K562 (cell line): Measurements from ENCODE around the gene PFDN2. TPM values are rescaled to one million over a fixed set of nuclear protein-coding genes. Genes with fewer than 3 reads are reported as not detected.

Experiments used
- ARID4B ChIP-seq: sonication (generic); formaldehyde crosslinking; IDR thresholded peaks from 2 replicates; pipeline ENCODE4 v1.8.0; 2022; ENCODE audit warnings: mild to moderate bottlenecking, missing genetic modification reagents
- BRD4 ChIP-seq: fragments of 200-600 bp; sonication (generic); IDR thresholded peaks from 2 replicates; pipeline ENCODE4 v1.6.1; 2017; ENCODE audit warnings: inconsistent platforms
- CHD4 ChIP-seq: fragments of 200-600 bp; sonication (generic); IDR thresholded peaks from 3 replicates; pipeline ENCODE4 v1.6.1; 2012; ENCODE audit warnings: low read depth, mild to moderate bottlenecking, mixed read lengths, low read length, inconsistent platforms; ENCODE audit not compliant: insufficient read depth, insufficient replicate concordance, poor library complexity, severe bottlenecking
- DEAF1 ChIP-seq: fragments of 450-650 bp; formaldehyde crosslinking; IDR thresholded peaks from 2 replicates; pipeline ENCODE4 v1.4.0; 2020; ENCODE audit warnings: mild to moderate bottlenecking, moderate library complexity
- E2F3 ChIP-seq: fragments of 250-450 bp; sonication (Bioruptor Pico); IDR thresholded peaks from 2 replicates; pipeline ENCODE4 v1.4.0; 2020; ENCODE audit warnings: mild to moderate bottlenecking
- GTF2F1 ChIP-seq: IDR thresholded peaks from 2 replicates; pipeline ENCODE4 v1.6.1; 2011; ENCODE audit warnings: low read depth, low read length, improper control_type of control experiment
- HCFC1 ChIP-seq: IDR thresholded peaks from 2 replicates; pipeline ENCODE4 v1.6.1; 2012; ENCODE audit warnings: low read depth, low read length, improper control_type of control experiment
- HES1 ChIP-seq: fragments of 450-650 bp; IDR thresholded peaks from 2 replicates; pipeline ENCODE4 v1.6.1; 2016; ENCODE audit warnings: low read depth, mild to moderate bottlenecking, moderate library complexity
- HMGXB4 ChIP-seq: sonication (generic); formaldehyde crosslinking; IDR thresholded peaks from 2 replicates; pipeline ENCODE4 v1.8.1; 2023; ENCODE audit warnings: mild to moderate bottlenecking, missing genetic modification reagents
- HNRNPLL ChIP-seq: fragments of 200-400 bp; formaldehyde crosslinking; IDR thresholded peaks from 2 replicates; pipeline ENCODE4 v1.6.1; 2017; ENCODE audit warnings: low read length, low read depth, mild to moderate bottlenecking; ENCODE audit not compliant: poor library complexity, severe bottlenecking
- MIER1 ChIP-seq: fragments of 450-650 bp; IDR thresholded peaks from 2 replicates; pipeline ENCODE4 v1.6.1; 2016; ENCODE audit warnings: antibody characterized with exemption, mild to moderate bottlenecking, low read depth
- NUFIP1 ChIP-seq: fragments of 450-650 bp; IDR thresholded peaks from 2 replicates; pipeline ENCODE4 v1.6.1; 2018; ENCODE audit not compliant: partially characterized antibody
- POLR2H ChIP-seq: IDR thresholded peaks from 2 replicates; pipeline ENCODE4 v1.6.1; 2016; ENCODE audit warnings: missing genetic modification characterization, low read depth, mild to moderate bottlenecking, control low read depth, missing compliant biosample characterization, moderate library complexity
- SMAD4 ChIP-seq: fragments of 250-450 bp; sonication (Bioruptor Pico); conservative IDR thresholded peaks from 2 replicates; pipeline ENCODE4 v1.8.0; 2021; ENCODE audit warnings: inconsistent platforms, mild to moderate bottlenecking, moderate library complexity
- STAT5B ChIP-seq: fragments of 250-450 bp; sonication (Bioruptor Pico); IDR thresholded peaks from 2 replicates; pipeline ENCODE4 v1.8.0; 2021; ENCODE audit warnings: mild to moderate bottlenecking, inconsistent platforms
- TAF9B ChIP-seq: fragments of 450-650 bp; IDR thresholded peaks from 2 replicates; pipeline ENCODE4 v1.6.1; 2018; ENCODE audit warnings: mild to moderate bottlenecking; ENCODE audit not compliant: partially characterized antibody
- TGIF2 ChIP-seq: sonication (generic); formaldehyde crosslinking; IDR thresholded peaks from 2 replicates; pipeline ENCODE4 v1.8.1; 2022; ENCODE audit warnings: mild to moderate bottlenecking, missing genetic modification reagents, moderate library complexity
- U2AF1 ChIP-seq: fragments of 200-400 bp; formaldehyde crosslinking; optimal IDR thresholded peaks from 2 replicates; pipeline ENCODE3; 2017; ENCODE audit warnings: mild to moderate bottlenecking, low read depth, low read length, moderate library complexity
- ZNF431 ChIP-seq: sonication (generic); formaldehyde crosslinking; IDR thresholded peaks from 2 replicates; pipeline ENCODE4 v1.8.0; 2022; ENCODE audit warnings: mild to moderate bottlenecking, missing genetic modification reagents
- ZNF77 ChIP-seq: fragments of 250-450 bp; sonication (Bioruptor Pico); IDR thresholded peaks from 2 replicates; pipeline ENCODE4 v1.5.0; 2020
- polyA plus RNA-seq, 8 experiments: library from polyadenylated mRNA; depleted of rRNA in 4 of 8; stranded (reverse) in 5 of 8; unstranded in 3 of 8; fragments of >200 nt; fragmentation: Nextera tagmentation in 2 of 8; fragmentation: Illumina TruSeq in 1 of 8; extraction: Ambion mirVana in 2 of 8; extraction: Trizol in 1 of 8; gene quantifications; 2 replicates each; pipeline versions ENCODE4 v1.2.1 to v1.2.3, GENCODE V29; 2011 to 2014; ENCODE audit warnings: inconsistent platforms in 1 of 8, missing spikeins in 1 of 8
- total RNA-seq, 7 experiments: library from RNA; depleted of rRNA in 6 of 7; stranded (reverse); fragments of >200 nt in 6 of 7; fragmentation: Illumina TruSeq in 2 of 7; extraction: Trizol in 2 of 7; gene quantifications; 2 replicates each; pipeline versions ENCODE4 v1.2.1 to v1.2.3, GENCODE V29; 2011 to 2021; ENCODE audit warnings: low replicate concordance in 1 of 7

Gene PFDN2
- total and polyA plus RNA-seq, 9 of the 15 experiments (the other 6 are each of a cell fraction or from before 2014, with no cell fraction given), result 50.2 to 361 (median 144) TPM

- no peak for TF ChIP-seq HNRNPLL
- no peak for TF ChIP-seq CHD4
- no peak for TF ChIP-seq TAF9B
- no peak for TF ChIP-seq ARID4B (CRISPR knock-in tag)
- no peak for TF ChIP-seq E2F3 (CRISPR knock-in tag)
- no peak for TF ChIP-seq STAT5B (CRISPR knock-in tag)
- TF ChIP-seq TGIF2, result no peak
- TF ChIP-seq MIER1, result no peak
- TF ChIP-seq POLR2H (tag), result no peak
- no peak for TF ChIP-seq NUFIP1
- TF ChIP-seq U2AF1, result no peak
- TF ChIP-seq SMAD4 (CRISPR knock-in tag), result peak; percentile 73
- no peak for TF ChIP-seq BRD4
- TF ChIP-seq DEAF1 (CRISPR knock-in tag), result no peak
- no peak for TF ChIP-seq HCFC1
- no peak for TF ChIP-seq ZNF77
- no peak for TF ChIP-seq GTF2F1
- no peak for TF ChIP-seq HES1
- no peak for TF ChIP-seq HMGXB4 (CRISPR knock-in tag)
- no peak for TF ChIP-seq ZNF431 (CRISPR knock-in tag)
These were observed 44.2 kb upstream of the PFDN2 start (continued) for GRCh38 chr1:161162052-161162451.
